Stimulated activated CD8-positive, alpha-beta memory T cell treated with anti-CD3 and anti-CD28 coated beads, Interleukin-15, amount 100 ng/mL, for 1 hour (primary cell): Measurements from ENCODE around the gene COX4I1.
"Not testable (repeated sequence)": the region's sequence is repeated elsewhere in the genome, so short reads cannot be mapped to it uniquely, and the experiment has no call there.

Experiments
- DNase-seq: peaks from one replicate; pipeline ENCODE4 v3.0.0-alpha.2; 2020; ENCODE audit warnings: low read depth

The COX4I1 gene

DNA sequence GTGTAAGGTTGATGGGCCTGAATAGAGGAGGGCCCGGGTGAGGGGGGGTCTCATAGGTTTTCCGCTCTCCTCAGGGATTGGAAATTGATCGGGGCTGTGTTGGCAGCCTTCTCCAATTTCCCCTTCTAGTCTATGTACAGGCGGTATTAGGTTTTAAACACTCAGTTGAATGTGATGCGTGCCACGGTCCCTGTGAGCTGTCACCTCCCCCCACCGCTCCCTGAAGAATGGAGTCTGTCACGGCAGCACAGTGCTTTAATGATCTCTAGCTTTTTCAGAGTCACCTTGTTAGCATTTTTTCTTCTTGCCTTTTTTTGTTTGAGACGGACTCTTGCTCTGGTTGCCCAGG lies 800 bp downstream of the COX4I1 start:
- DNase-seq, result no peak

DNA sequence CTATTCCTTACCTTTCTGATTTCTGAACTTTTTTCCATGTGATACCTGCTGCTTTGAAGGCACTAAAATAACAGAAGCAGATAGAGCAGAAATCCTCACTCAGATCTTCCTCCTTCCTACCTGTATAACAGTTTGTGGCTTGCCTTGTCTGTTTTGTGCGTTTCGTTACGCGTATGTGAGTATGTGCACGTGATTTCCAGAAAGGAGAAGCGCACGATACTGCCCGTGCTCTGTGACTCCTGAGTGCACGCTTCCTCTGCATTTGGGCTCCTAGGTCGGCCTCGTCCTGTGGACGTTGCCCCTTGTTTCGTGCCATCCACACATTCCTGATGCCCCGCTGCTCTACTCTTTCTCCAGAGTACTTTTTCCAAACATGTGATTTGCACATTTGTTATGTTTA lies 4.1 kb downstream of the COX4I1 start:
- no peak for DNase-seq

DNA sequence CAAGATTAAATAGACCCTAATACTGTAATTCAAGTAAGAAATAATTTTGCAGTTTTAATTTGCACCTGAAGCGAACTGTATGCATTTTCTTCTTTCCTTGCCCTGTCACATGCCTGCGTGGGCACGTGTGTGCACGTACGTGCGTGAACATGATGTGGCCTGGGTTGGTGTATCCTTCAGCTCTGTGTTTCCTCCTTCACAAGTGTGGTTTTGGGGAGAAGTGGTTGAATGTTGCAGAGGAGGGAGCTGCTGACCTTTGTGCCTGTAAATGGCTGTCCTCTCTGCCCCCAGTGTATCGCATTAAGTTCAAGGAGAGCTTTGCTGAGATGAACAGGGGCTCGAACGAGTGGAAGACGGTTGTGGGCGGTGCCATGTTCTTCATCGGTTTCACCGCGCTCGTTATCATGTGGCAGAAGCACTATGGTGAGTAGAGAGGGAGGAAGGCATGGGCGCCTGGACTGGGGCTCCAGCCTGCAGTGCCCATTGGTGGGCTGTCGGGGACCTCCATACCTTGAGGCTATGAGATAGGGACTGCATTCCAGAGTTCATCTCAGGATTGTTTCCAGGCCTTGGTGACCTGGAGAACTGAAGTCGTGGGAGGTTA lies 6.0 kb downstream of the COX4I1 start:
- DNase-seq, result no peak

DNA sequence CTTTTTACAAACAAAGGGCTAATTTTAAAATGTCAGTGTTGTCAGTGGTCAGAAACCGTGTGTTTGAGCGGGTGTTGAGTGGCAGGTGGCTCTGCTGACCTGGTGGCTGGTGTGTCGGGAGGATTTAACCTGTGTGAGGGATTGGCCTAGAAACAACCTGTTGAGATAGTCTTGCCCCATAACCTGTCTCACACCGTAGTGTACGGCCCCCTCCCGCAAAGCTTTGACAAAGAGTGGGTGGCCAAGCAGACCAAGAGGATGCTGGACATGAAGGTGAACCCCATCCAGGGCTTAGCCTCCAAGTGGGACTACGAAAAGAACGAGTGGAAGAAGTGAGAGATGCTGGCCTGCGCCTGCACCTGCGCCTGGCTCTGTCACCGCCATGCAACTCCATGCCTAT lies 7.0 kb downstream of the COX4I1 start:
- DNase-seq, result no peak

DNA sequence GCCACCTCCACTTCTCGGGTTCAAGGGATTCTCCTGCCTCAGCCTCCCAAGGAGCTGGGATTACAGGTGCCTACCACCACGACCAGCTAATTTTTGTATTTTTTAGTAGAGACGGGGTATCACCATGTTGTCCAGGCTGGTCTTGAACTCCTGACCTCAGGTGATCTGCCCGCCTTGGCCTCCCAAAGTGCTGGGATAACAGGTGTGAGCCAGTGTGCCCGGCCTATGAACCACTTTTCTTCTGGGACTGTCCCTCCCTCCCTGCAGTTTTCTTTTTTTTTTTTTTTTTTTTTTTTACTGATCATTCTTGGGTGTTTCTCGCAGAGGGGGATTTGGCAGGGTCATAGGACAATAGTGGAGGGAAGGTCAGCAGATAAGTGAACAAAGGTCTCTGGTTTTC lies 7.8 kb downstream of the COX4I1 start:
- not testable (repeated sequence) for DNase-seq

DNA sequence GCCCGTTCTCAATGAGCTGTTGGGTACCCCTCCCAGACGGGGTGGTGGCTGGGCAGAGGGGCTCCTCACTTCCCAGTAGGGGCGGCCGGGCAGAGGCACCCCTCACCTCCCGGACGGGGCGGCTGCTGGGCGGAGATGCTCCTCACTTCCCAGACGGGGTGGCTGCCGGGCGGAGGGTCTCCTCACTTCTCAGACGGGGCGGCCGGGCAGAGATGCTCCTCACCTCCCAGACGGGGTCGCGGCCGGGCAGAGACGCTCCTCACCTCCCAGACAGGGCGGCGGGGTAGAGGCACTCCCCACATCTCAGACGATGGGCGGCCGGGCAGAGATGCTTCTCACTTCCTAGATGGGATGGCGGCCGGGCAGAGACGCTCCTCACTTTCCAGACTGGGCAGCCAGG lies 8.6 kb downstream of the COX4I1 start:
- DNase-seq, result not testable (repeated sequence)

DNA sequence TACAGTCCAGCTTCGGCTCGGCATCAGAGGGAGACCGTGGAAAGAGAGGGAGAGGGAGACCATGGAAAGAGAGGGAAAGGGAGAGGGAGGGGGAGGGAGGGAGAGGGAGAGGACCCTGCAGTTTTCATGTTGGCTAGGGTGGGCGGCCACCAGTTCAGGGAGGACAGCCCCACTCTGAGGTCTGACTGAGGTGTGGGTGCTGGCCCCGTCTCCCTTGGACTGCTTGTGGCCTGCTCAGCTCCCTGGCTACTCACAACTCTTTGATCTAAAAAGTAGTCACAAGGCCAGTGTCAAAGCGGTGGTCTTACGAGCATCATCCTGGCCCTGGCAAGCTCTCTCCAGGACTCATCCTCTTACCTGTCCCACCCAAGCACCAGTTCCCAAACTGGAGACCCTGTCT lies 9.4 kb downstream of the COX4I1 start:
- no peak for DNase-seq

DNA sequence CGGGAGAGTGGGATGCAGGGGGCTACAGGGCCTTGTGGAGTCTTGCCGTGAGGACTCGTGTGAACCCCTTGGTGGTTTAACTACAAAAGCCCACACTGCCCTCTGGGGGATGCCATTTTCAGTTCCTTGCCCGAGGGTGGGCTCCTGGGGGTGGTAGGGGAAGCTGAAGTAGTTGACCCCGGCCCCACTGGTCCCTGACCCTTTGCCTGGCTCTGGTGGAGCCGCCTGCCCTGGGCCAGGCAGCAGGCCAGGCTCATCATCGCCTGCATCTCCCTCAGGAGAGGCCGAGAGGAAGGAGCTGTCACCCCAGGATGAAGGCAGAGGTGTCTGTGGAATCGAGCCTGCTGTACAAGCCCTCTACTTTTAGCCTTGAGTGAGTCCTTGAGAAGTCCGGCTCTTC lies 10.2 kb downstream of the COX4I1 start:
- no peak for DNase-seq

DNA sequence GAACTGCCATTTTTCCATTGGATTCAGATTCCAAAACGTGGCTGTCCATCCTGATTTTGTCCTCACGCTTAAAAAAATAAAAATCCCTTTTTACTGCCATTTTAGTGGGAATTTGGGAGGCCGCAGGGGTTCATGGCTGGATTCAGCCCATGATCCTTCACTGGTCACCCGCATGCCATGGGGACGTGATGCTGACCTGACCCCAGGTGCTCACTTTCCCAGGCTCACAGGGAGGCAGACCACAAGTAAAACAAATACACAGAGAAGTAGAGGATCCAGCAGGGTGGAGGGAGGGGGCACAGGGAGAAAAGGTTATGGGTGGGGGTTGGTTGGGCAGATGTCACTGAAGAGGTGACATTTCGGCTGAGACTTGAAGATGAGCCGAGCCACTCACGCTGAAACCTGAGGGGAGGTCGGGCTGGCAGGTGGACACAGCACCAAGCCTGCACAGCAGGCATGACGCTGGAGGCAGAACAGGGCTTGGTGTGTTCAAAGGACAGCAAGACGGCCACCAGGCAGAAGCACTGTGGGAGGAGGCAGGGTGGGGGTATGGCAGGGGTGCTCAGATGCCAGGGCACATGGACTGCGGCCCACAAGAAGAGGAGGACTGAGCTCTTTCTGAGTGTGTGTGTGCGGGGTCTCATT lies 10.7 kb downstream of the COX4I1 start:
- no peak for DNase-seq

DNA sequence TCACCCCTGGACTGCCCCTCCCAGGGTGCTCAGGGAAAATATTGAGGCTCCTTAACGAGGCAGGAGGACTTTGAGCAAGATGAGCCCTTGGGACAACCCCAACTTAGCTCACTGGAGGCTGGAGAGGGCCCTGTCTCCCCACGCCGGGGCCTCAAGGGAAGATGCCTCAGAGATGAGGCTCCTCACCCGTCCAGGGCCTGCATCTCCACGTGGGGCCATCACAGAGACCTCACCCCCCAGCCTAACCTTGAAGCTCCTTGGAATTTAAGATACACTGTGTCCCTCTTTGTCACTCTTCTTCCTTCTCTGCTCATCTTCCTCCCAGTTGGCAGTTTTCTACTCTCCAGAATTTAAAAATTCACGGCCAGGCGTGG lies 11.2 kb downstream of the COX4I1 start:
- DNase-seq, result no peak

DNA sequence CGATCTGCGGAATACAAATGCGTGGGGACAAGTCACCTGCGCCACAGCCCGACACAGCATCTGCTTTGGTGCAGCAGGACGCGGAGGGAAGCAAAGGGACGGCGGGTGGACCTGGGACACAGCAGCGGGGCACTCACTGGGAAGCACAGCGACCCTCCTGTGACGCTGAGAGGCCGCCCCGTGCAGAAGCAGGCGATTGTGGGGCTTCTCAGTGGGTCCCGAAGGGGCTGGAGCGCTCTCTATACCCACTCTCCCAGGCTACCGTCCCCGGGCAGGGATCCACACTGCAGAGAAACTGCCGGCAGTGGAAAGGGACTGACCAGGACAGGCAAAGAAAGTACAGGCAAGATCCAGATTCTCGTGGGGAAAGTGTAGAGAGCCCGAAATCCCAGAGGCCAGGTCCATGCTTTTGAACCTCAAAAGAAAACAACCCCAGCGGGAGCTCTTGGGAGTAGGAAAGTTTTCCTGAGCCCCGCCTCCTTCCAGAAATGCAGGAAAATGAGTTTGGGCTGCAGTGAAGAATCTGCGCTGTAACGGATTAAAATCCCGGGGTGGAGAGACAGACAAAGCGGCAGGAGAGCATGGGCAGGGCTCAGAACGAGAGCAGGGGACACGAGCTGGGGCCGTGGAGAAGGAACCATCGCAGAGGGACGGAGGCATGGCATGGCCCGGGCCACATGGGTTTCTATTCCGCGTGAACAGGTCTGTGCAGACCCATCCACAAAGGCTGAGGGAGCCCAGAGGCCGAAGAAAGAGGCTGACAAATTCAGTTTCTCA lies 12.7 kb downstream of the COX4I1 start:
- DNase-seq, result no peak

DNA sequence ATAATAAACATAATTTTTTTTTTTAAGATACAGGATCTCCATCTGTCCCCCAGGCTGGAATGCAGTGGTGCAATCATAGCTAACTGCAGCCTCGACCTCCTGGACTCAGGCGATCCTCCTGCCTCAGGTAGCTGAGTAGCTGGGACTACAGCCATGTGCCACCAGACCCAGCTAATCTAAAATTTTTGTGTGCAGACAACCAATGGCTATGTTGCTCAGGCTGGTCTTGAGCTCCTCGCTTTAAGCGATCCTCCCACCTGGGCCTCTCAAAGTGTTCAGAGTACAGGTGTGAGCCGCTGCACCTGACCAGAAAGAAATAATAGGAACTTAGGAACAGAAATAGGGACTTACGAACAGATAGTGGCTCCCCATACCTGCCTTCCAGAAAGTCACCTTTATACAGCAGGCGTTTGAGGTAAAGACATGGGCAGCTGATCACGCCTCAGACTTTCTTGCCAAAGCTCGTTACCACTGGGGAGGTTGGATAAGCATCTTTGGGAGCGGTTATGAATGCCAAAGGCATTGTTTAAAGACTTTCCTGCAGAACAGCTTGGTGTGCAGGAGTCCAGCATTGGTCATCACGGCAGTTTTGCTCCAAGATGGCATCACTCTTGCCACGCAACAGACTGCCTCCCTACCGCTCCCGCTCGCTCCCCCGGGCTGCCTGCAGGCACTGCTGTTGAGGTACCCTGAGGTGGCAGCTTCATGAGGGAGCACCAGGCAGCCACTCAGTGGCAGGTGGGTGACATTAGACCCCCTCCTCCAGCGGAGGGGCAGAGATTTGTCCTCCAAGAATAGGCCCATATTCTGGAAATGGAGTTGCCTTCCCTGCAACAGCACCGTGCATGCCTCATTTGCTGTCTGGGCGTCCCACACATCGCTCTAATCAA lies 13.6 kb downstream of the COX4I1 start:
- no peak for DNase-seq

DNA sequence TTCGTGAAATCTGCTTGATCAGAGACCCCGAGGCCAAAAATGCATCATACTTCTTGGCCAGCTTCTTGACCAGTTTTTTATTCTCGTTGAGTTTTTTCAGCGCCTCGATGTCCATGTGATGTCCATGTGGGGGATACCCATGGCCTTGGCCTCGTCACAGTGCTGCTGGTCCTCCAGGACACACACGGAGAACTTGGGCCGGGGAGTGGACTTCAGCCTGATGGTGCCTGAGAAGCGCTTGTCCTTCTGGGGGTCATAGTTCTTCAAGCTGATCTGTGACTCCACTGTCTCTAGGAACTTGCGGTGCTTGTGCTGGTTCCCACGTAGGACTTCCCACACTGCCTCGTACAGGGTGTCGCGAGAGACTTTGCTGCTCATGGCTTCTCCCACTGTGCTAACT lies 16.7 kb downstream of the COX4I1 start:
- DNase-seq, result no peak

DNA sequence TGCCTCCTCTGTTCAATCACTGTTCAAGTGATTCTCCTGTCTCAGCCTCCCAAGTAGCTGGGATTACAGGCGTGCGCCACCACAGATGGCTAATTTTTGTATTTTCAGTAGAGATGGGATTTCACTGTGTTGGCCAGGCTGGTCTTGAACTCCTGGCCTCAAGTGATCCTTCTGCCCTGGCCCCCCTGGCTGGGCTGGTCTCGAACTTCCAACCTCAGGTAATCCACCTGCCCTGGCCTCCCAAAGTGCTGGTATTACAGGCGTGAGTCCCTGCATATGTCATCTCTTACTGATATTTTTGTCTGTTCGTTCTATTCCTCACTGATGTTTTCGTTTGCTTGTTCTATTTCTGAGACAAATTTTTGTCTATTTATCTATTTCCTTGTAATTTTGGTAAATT lies 17.7 kb downstream of the COX4I1 start:
- not testable (repeated sequence) for DNase-seq

DNA sequence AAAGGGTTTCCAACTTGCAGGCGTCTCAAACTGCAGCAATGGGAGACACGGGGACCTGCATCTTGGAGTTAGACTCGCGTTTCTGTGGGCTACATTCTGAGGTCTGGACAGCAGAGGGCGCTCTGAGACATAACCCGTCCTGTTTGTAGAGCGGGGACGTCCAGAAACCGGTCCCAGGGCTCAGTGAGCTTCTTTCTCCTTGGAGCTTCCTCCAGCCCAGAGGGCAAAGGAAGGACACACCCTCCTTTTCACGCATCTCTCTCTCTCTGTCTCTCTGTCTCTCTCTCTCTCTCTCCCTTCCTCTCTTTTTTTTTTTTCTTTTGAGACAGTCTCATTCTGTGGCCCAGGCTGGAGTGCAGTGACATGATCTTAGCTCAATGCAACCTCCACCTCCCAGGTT lies 19.8 kb downstream of the COX4I1 start:
- peak; percentile 73 for DNase-seq

DNA sequence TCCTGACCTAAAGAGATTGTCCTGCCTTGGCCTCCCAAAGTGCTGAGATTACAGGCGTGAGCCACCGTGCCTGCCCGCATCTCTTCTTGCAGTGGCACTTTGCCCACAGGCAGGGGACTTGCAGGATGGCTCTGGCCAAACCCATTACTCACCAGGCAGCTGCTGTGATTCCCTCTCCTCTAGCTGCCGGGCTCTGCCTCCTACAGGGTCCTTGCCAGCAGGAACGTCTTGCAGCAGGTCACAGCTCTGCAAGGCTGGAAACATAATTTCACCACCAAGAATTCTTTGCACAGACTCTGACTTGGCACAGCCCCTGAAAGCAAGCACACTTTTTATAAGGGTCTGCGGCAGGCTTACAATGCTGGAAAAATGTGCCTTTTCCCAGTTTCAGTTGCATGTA lies 20.3 kb downstream of the COX4I1 start:
- no peak for DNase-seq

DNA sequence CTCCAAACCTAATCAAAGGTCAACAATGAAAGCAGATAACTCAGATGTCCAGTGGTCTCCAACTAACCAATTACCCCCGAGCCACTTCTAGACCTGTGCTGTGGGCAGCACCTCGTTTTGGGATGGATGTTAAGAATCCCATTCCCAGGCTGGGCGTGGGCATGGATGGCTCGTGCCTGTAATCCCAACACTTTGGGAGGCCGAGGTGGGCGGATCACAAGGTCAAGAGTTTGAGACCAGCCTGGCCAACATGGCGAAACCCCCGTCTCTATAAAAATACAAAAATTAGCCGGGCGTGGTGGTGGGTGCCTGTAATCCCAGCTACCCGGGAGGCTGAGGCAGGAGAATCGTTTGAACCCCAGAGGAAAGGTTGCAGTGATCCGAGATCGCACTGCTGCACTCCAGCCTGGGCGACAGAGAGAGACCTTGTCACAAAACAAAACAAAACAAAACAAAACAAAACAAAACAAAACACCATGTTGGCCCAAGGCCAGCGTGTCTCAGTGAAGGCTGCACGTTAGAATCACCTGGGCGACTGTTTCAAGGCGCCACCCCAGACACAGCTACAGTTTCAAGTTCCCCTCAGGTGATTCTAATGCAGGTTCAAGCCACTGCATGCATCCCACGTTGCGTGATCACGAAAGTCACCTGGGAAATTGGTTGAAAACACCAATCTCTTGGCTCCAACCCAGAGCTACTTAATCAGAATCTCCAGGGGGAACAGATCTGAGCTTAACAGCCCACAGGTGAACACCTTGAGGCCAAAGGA lies 21.3 kb downstream of the COX4I1 start:
- no peak for DNase-seq

DNA sequence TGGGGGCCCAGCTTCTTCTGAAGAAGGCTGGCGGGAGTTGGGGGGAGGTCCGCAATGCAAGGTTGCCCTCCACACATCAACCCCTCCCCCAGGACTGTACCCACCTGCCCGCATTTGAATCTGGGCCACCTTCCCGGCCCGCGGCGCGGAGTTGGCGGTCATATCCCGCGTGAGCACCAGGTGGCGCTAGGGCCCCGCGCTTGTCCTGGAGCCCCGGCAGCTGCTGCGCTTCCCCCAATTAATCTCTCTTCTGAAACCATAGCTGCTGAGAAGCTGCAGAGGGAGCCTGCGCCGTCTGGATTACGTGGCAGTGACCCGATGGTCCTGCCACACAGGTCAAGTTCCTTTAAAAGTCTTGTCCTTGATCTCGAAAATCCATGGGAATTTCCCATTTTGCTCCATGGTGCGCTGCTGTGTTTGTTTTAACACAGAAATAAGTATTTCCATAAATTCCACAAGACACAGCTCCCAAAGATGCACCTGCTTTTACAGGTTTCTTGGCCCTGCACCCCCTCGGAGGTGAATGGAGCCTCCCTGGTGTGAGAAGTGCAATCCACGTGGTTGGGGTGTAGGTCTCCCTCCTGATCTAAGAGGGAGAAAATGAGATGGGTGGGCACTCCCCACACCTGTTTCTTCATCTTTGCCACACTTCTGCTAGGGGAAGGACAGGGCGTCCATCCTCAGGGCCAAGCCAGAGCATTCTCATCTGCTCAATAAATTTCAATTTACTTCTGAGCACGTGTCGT lies 22.1 kb downstream of the COX4I1 start:
- DNase-seq, result peak; percentile 63

DNA sequence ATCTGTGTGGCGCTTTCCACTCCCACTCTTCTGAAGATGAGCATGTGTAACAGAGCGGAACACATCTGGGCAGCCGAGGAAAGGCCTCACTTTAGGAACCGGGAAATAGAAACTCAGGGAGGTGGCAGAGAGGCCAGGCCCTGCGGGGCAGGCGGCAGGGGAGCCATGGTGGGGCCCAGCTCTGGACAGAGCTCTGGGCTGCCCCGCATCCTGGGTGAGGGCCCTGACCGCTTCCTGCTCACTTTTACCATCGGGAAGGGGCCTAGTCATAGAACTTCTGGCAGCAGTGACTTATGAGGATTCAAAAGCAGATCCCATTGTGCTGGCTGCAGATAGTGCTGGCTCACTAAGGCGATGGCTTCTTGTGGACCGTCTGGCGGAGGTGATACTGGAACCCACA lies 22.6 kb downstream of the COX4I1 start:
- no peak for DNase-seq

DNA sequence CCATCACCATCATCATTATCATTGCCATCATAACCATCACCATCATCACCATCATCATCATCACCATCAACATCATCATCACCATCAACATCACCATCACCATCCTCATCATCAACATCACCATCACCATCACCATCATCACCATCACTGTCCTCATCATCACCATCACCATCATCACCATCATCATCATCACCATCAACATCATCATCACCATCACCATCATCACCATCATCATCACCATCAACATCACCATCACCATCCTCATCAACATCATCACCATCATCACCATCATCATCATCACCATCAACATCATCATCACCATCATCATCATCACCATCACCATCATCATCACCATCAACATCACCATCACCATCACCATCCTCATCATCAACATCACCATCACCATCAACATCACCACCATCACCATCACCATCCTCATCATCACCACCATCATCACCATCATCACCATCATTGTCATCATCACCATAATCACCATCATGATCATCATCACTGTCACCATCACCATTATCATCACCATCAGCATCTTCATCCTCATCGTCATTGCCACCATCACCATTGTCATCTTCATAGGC lies 23.9 kb downstream of the COX4I1 start:
- DNase-seq, result no peak
